GM18951 (cell line): ENCODE results near the gene PSTPIP1.

Experiments used
- POLR2A ChIP-seq: IDR thresholded peaks from 4 replicates; pipeline ENCODE4 v1.6.1; 2011; ENCODE audit warnings: mild to moderate bottlenecking; ENCODE audit not compliant: insufficient read length, insufficient read depth; ENCODE audit errors: extremely low read depth
- in situ Hi-C: fragments of 300-500 bp; cut with MboI; formaldehyde crosslinking; loops from one replicate; pipeline ENCODE4 v1.12.0; 2022; ENCODE audit warnings: low sequenced_read_pairs, mixed read lengths, inconsistent platforms; ENCODE audit not compliant: unreplicated experiment

Gene PSTPIP1

DNA sequence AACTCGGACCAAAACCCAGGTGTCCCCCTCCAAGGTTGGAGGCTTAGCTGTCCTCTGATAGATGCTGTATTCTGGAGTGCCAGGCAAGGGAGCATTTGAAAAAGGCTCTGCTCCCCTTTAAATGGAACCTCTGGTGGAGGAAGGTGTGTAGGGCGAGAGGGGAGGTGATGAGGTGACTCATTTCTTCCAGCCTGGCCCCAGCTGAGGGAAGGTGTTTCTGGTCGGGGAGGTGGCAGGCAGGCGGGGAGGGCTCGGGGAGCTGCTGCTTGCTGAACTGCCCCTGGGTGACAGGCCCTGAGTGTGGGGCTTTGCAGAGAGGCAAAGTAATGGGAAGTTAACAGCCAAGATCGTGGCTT, 18.8 kb downstream of the PSTPIP1 start:
- no peak for TF ChIP-seq POLR2A
- in situ Hi-C loops = no loop called here

DNA sequence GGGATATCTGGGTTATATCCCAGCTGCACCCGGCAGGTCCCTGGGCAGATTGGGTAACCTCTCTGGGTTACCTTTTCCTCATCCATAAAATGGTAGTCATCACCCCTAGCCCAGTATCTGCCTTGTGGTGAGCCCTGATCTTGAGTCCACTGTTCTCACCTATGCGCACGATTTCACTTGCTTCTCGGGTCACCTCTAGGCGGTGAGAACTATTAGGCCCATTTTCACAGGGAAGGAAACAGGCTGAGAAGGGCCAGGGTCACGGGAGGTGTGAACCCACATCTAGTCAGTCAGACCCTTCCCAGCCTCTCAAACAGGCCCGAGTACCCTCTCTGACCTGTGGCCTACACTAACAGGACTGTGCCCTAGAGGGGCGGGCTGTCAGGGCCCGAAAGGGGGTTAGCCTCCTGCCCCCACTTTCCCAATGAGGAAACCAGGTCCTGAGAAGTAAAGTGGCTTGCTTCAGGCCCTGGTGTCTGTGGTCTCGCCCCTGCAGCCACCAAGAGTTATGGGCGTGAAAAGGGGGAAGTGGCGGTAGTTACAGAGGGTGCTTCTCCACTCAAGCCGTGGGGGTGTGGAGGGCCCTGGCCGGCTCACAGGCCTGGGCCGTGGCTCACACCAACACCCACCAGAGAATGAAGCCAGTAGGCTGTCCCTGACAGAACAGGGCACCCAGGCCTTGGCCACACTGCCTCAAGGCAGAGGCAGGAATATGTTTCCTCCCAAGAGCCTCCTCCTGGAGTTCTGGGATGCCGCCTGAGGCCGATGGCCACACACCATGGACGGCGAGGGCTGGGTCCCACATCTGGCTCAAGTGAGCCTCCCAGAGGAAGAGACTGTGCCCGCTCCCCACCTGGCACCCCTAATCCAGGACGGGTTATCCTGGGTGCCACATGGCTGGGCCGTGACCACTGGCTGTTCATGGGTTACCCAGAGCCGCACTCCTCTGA, 19.5 kb downstream of the PSTPIP1 start:
- TF ChIP-seq POLR2A = no peak
- in situ Hi-C loops = no loop called here

DNA sequence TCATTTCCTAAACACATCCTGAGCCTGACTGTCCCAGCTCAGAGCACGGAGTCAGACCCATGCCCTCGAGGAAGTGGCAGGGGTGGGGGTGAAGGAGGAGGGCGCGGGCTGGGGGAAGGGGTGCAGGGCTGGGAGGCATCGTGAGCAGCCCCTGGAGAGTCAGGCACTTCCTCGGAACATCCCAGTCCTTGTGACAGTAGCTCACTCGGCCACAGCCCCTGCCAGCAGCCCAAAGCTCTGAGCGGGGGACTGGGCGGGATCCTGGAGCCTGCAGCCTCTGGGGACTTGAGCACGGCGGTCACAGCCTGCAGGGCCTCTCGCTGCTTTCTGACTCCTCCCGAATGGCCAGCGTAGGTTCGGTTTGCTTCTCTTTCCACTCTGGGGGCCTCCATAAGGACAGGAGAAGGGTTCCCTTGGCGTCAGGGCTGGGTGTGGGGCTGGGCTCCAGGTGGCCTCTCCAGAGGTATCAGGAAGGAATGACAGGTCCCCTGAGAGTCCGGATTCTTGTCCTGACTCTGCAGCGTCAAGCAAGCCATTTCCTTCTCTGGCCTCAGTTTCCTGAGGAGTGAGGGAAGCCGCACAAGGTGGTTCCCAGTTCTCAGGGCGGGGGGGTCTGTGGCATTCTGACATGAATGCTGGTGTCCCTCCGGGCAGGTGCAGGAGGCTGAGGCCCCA, 20.9 kb downstream of the PSTPIP1 start:
- no peak for TF ChIP-seq POLR2A
- in situ Hi-C loops = no loop called here

DNA sequence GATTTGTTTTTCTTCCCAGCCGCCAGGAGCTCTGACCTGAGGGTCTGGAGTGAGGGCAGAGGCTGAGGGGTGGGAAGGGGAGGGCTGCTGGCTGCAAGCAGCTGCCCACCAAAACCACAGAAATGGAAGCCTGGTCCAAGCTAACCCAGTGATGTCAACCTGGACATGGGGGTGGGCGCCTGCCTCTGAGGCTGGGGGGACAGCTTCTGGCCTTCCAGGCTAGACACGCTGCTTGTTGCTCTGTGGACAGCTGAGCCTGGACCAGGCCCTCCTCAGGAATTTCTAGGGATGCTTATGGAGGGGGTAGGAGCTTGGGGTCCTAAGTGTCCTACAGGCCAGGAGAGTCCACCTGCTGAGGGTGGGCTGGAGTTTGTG, 21.4 kb downstream of the PSTPIP1 start:
- TF ChIP-seq POLR2A = no peak
- in situ Hi-C loops = no loop called here

DNA sequence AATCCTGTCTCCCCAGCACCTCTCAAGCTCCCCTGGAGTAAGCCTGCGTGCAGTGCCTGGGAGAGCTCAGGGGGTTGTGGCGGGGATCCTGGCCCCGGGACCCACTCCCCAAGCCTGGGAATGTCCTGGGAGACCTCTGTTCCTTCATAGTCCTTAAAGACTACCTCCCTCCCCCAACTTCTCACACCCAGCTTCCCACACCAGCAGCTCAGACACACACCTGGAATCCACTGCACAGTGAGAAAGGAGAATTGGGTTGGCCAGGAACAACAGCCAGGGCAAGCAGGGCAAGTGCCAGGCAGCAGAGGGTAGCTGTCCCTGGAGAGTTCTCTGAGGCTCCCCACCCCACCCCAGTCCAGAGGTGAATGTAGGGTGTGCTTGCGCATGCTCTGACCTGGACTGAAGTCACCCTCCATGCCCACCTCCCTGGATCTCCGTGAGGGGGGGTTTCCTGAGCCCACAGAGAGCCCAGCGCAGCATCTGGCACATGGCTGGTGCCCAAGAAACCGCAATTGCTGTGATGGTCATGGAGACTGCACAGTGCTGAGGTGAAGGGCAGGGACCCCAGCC, 22.2 kb downstream of the PSTPIP1 start:
- in situ Hi-C loops = no loop called here
- no peak for TF ChIP-seq POLR2A

DNA sequence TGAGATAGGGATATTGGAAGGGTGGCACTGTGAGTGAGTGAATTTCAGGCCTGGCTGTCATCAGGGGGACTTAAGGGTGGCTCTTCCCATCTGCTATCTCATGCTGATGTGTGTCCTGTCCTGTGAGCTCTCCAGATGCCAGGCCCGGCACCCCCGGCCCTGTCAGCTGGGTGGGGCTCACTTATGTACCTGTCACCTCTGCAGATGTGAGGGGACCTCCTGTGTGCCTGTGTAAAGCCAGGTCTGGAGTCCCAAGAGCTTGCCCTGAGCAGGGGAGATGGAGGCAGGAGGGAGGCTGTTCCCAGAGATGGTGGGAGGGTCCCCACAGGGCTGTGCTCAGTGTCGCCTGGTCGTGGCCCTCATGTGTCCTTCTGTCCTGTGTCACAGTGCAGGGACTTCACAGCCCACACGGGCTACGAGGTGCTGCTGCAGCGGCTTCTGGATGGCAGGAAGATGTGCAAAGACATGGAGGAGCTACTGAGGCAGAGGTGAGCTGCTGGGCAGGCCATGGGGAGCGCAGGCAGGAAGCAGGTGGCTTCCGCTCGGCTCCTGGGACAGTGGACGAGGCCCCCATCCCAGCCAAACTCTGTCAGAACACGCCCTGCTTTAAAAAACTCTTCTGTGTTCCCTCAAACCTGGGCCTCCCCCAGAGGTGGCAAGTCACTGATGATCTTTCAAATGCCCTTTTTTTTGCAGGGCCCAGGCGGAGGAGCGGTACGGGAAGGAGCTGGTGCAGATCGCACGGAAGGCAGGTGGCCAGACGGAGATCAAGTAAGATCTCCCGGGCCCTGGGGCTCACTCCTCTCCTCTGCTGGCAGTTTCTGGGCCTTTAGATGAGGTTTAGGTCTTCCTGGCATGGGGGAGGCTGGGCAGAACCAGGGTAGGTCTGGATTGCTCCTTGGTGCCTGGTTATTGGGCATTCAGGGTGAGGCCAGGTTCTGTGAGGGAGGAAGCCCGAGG, 23.1 kb downstream of the PSTPIP1 start:
- in situ Hi-C loops = no loop called here

DNA sequence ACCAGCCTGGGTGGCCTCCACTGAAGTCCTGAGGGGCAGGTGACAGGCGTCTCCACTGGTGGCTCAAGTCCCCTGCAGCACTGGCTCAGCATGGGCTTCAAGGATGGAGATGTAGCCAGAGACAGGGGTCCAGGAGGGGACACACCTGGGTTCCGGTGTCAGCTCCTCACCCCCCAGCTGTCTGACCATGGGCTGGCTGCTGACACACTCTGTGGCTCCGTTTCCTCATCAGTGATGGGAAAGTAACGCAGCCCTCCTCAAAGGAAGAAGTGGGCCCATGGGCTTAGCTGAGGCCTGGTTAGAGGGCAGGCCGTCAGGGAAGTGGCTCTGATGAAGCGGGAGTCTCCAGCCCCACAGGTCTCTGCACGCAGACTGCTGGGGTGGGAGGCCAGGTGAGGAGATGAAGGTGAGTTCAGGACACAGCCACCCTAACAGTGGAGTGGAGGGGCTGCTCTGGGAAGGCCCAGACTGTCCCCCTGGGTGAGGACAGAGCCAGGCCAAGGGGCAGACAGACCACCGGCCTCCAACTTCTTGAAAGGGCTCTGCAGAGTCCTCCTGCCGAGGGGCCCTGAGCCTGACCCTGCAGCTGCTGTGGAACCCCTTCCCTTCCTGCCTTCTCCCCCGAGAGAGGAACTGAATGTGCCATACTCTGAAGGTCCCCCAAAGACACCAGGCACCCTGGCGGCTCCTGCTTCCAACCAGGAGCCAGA, 24.0 kb downstream of the PSTPIP1 start:
- no peak for TF ChIP-seq POLR2A
- in situ Hi-C loops = no loop called here

More for the DNA sequence above, 23.1 kb downstream of the PSTPIP1 start:
- no peak for TF ChIP-seq POLR2A

DNA sequence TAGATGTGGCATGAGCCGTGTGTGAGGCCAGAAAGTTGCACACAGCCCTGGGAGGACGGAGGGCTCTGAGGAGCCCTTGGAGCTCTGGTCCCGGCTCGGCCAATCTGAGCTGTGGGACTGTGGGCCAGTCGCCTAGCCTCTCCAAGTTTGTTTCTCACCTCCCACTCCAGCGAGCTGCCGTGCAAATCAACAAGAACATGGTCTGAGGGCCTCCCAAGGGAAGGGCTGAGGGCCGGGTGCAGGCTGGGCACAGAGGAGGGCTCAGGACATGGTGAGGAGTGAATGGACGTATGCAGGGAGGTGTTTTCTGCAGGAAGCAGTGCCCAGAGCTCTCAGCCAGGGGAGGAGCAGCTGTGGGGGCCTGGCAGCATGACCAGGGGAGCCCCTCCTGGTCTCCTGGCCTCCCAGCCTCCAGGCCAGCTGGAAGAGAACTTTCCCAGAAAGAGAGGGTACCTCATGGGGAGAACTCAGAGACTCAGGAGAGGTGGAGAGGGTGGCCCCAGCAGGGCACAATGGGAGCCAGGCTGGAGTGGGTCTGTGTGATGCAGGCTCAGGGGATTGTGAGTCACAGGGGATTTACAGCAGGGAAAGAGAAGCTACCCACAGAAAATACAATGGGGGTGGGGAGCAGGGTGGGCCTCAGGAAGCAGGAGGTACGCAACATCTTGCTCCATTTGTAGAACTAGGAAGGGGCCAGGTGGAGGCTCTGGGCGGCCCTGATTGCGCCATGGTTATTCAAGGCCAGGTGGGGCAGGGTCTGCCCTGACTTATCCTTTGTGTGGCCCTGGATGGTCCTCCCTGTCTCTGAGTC, 24.8 kb downstream of the PSTPIP1 start:
- in situ Hi-C loops = no loop called here
- TF ChIP-seq POLR2A = no peak

DNA sequence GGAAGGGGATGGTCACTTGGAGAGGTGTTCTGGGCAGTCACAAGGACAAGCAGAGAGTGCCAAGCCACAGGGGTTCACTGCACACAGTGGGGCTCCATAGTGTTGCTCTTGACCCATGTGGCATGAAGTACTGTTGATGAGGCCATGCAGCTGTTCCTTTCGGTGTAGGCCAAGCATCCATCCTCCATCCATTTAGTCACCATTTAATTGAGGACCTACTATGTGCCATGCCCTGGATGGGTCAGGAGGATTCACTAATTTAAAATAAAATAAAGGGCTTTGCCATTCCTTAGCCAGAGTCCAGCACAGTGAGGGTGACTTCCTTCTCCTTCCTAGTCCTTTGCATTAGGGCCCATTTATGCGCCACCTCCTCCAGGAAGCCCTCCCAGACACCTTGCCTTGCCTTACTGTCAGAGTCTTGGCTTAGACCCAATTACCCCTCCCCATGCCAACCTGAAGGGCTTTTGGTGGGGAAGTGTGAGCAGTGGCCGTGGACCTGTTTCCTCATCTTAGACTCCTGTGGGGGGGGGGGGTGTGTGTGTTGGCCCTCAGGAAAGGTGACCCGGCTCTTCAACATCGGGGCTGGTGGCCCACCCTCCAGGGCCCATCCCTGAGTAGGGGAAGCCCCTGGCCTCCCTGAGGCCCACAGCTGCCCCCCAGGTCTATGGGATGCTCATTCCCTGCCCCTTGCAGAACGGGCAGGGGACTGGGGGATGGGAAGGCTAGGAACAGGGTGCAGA, 25.6 kb downstream of the PSTPIP1 start:
- in situ Hi-C loops = no loop called here
- no peak for TF ChIP-seq POLR2A

DNA sequence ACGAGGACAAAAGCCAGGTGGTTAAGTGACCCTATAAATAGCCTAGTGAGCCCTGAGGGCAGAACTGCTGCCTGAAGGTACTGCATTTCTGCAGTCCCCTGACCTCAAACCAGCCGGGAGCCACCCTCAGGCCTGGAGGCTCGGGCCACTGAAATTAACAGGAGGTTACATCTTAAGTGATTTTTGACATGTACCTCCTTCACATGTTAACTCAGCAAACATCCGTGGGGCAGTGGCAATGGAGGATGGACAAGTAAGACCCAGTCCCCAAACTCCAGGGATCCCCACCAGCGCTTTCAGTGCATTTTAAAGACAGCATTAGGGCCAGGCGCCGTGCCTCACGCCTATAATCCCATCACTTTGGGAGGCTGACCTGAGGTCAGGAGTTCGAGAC, 26.2 kb downstream of the PSTPIP1 start:
- in situ Hi-C loops = no loop called here
- TF ChIP-seq POLR2A = no peak
